ENCODE data around the gene ANKRD34C. TPM values are rescaled to one million over a fixed set of nuclear protein-coding genes. Genes with fewer than 3 reads are reported as not detected.
A peak's percentile ranks its signal among the peaks of the same experiment; 100 is the strongest.

ANKRD34C gene
- total RNA-seq, 1 donor from 2014 or later = 0.66 TPM

- H3K4me3 ChIP-seq = no peak overlapping the region
- no peaks in the 10 kb centered on the region for H3K4me1 ChIP-seq
- H3K27me3 ChIP-seq (ENCODE audit: low read depth) = peaks cover 44% of the 10 kb centered on the region
- H3K36me3 ChIP-seq = no peaks in the 10 kb centered on the region
- no peak overlapping the region for H3K27ac ChIP-seq (replicated peaks)
- H3K9me3 ChIP-seq (replicated peaks) = no peaks in the 10 kb centered on the region
- DNase-seq = no peak
- intact Hi-C loops (cut with micrococcal nuclease) = no loop called here
- TF ChIP-seq, protein P1, sequence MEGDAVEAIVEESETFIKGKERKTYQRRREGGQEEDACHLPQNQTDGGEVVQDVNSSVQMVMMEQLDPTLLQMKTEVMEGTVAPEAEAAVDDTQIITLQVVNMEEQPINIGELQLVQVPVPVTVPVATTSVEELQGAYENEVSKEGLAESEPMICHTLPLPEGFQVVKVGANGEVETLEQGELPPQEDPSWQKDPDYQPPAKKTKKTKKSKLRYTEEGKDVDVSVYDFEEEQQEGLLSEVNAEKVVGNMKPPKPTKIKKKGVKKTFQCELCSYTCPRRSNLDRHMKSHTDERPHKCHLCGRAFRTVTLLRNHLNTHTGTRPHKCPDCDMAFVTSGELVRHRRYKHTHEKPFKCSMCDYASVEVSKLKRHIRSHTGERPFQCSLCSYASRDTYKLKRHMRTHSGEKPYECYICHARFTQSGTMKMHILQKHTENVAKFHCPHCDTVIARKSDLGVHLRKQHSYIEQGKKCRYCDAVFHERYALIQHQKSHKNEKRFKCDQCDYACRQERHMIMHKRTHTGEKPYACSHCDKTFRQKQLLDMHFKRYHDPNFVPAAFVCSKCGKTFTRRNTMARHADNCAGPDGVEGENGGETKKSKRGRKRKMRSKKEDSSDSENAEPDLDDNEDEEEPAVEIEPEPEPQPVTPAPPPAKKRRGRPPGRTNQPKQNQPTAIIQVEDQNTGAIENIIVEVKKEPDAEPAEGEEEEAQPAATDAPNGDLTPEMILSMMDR (IDR thresholded peaks at IDR 0.05; ENCODE audit: borderline replicate concordance) = no peak
Measured at GRCh38 chr15:79299126-79299840, 16.8 kb downstream of the ANKRD34C start.

GRCh38 chr15:79299841-79300235 is 17.3 kb downstream of the ANKRD34C start:
- TF ChIP-seq, protein P1 (IDR thresholded peaks at IDR 0.05; ENCODE audit: borderline replicate concordance) = no peak
- H3K27ac ChIP-seq (replicated peaks) = no peak overlapping the region
- no peak for DNase-seq
- H3K9me3 ChIP-seq (replicated peaks) = no peaks in the 10 kb centered on the region
- no peaks in the 10 kb centered on the region for H3K36me3 ChIP-seq
- peaks cover 42% of the 10 kb centered on the region for H3K27me3 ChIP-seq (ENCODE audit: low read depth)
- intact Hi-C loops (cut with micrococcal nuclease) = no loop called here
- H3K4me3 ChIP-seq = no peak overlapping the region
- no peaks in the 10 kb centered on the region for H3K4me1 ChIP-seq

- H3K27me3 ChIP-seq (ENCODE audit: low read depth) = peaks cover 68% of the 10 kb centered on the region
- no peak overlapping the region for H3K4me3 ChIP-seq
- no peaks in the 10 kb centered on the region for H3K36me3 ChIP-seq
- H3K27ac ChIP-seq (replicated peaks) = no peak overlapping the region
- intact Hi-C loops (cut with micrococcal nuclease) = no loop called here
- DNase-seq = no peak
- H3K9me3 ChIP-seq (replicated peaks) = no peaks in the 10 kb centered on the region
- H3K4me1 ChIP-seq = peaks cover 19% of the 10 kb centered on the region
- TF ChIP-seq, protein P1 (IDR thresholded peaks at IDR 0.05; ENCODE audit: borderline replicate concordance) = no peak
Measured at GRCh38 chr15:79307251-79307650, 24.7 kb downstream of the ANKRD34C start.

- peaks cover 2% of the 10 kb centered on the region for H3K36me3 ChIP-seq
- H3K27ac ChIP-seq (replicated peaks) = no peak overlapping the region
- DNase-seq = no peak
- intact Hi-C loops (cut with micrococcal nuclease) = no loop called here
- TF ChIP-seq, protein P1 (IDR thresholded peaks at IDR 0.05; ENCODE audit: borderline replicate concordance) = no peak
- no peaks in the 10 kb centered on the region for H3K9me3 ChIP-seq (replicated peaks)
- H3K4me1 ChIP-seq = peaks cover 21% of the 10 kb centered on the region
- peaks cover 60% of the 10 kb centered on the region for H3K27me3 ChIP-seq (ENCODE audit: low read depth)
- no peak overlapping the region for H3K4me3 ChIP-seq
Measured at GRCh38 chr15:79308874-79309273, 26.4 kb downstream of the ANKRD34C start.

GRCh38 chr15:79310612-79310984 is 28.1 kb downstream of the ANKRD34C start:
- H3K27ac ChIP-seq (replicated peaks) = no peak overlapping the region
- DNase-seq = no peak
- peaks cover 21% of the 10 kb centered on the region for H3K4me1 ChIP-seq
- TF ChIP-seq, protein P1 (IDR thresholded peaks at IDR 0.05; ENCODE audit: borderline replicate concordance) = no peak
- peak overlapping the region; percentile 88 for H3K4me3 ChIP-seq
- peaks cover 16% of the 10 kb centered on the region for H3K36me3 ChIP-seq
- H3K27me3 ChIP-seq (ENCODE audit: low read depth) = peaks cover 49% of the 10 kb centered on the region
- no peaks in the 10 kb centered on the region for H3K9me3 ChIP-seq (replicated peaks)
- intact Hi-C loops (cut with micrococcal nuclease) = no loop called here
